H1 (cell line): ENCODE results near the gene XRN2.

Experiments
- BACH1 ChIP-seq: IDR thresholded peaks from 2 replicates; pipeline ENCODE4 v1.6.1; 2012; ENCODE audit warnings: low read length, improper control_type of control experiment
- CHD2 ChIP-seq: IDR thresholded peaks from 2 replicates; pipeline ENCODE4 v1.6.1; 2012; ENCODE audit warnings: low read length, improper control_type of control experiment
- GABPA ChIP-seq: IDR thresholded peaks from 2 replicates; pipeline ENCODE4 v1.6.1; 2011; ENCODE audit warnings: mild to moderate bottlenecking, low read length, moderate library complexity, borderline replicate concordance; ENCODE audit not compliant: insufficient read depth
- TF ChIP-seq, protein P1 (sequence below), 3 experiments: IDR thresholded peaks; 1 replicate in 2 of 3; 2 replicates in 1 of 3; pipeline versions ENCODE4 v1.5.1 to v1.6.1; 2011; ENCODE audit warnings: low read length in 3 of 3, mild to moderate bottlenecking in 3 of 3, inconsistent platforms in 2 of 3, low read depth in 1 of 3, moderate library complexity in 1 of 3; ENCODE audit not compliant: insufficient read depth in 1 of 3; ENCODE audit errors: control extremely low read depth in 1 of 3

GRCh38 chr20:21364413-21364812, 61.3 kb downstream of the XRN2 start:
- no peak for TF ChIP-seq BACH1
- no peak for TF ChIP-seq CHD2
- TF ChIP-seq, protein P1, sequence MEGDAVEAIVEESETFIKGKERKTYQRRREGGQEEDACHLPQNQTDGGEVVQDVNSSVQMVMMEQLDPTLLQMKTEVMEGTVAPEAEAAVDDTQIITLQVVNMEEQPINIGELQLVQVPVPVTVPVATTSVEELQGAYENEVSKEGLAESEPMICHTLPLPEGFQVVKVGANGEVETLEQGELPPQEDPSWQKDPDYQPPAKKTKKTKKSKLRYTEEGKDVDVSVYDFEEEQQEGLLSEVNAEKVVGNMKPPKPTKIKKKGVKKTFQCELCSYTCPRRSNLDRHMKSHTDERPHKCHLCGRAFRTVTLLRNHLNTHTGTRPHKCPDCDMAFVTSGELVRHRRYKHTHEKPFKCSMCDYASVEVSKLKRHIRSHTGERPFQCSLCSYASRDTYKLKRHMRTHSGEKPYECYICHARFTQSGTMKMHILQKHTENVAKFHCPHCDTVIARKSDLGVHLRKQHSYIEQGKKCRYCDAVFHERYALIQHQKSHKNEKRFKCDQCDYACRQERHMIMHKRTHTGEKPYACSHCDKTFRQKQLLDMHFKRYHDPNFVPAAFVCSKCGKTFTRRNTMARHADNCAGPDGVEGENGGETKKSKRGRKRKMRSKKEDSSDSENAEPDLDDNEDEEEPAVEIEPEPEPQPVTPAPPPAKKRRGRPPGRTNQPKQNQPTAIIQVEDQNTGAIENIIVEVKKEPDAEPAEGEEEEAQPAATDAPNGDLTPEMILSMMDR (IDR thresholded peaks at IDR 0.05; ENCODE audit: control extremely low read depth in 1 of 3, insufficient read depth in 1 of 3, low read depth in 1 of 3, low read length in 3 of 3): no peak
- no peak for TF ChIP-seq GABPA
